Calu3 (cell line): Measurements from ENCODE around the gene ATP8A2. TPM values are rescaled to one million over a fixed set of nuclear protein-coding genes. Genes with fewer than 3 reads are reported as not detected.

Source experiments
- BruUV-seq: library from RNA; stranded (reverse); fragments of 400-500 nt; replicated peaks from 2 replicates; lab custom pipeline; 2021; lab: Mats Ljungman, UMichigan
- CTCF ChIA-PET: fragments of 300-600 bp; sonication (Branson Sonifier 250); formaldehyde crosslinking; loops from one replicate; lab custom pipeline; 2022; ENCODE audit warnings: antibody characterized with exemption; lab: Charles Lee
- DNase-seq: peaks from one replicate; pipeline ENCODE4 v3.0.0; 2022
- H3K27ac Mint-ChIP-seq: one replicate; pipeline ENCODE4 v1.8.0; 2022; ENCODE audit warnings: mixed read lengths; ENCODE audit not compliant: unreplicated experiment
- H3K27me3 Mint-ChIP-seq: one replicate; pipeline ENCODE4 v1.8.0; 2022; ENCODE audit warnings: mixed read lengths; ENCODE audit not compliant: unreplicated experiment
- H3K36me3 Mint-ChIP-seq: one replicate; pipeline ENCODE4 v1.8.0; 2022; ENCODE audit warnings: mild to moderate bottlenecking, moderate library complexity, mixed read lengths; ENCODE audit not compliant: insufficient read depth, unreplicated experiment
- H3K4me1 Mint-ChIP-seq: one replicate; pipeline ENCODE4 v1.8.0; 2022; ENCODE audit warnings: mild to moderate bottlenecking, low read depth, mixed read lengths; ENCODE audit not compliant: unreplicated experiment
- H3K4me3 Mint-ChIP-seq: one replicate; pipeline ENCODE4 v1.8.0; 2022; ENCODE audit warnings: mild to moderate bottlenecking, low read depth, moderate library complexity, mixed read lengths; ENCODE audit not compliant: unreplicated experiment
- H3K9me3 Mint-ChIP-seq: one replicate; pipeline ENCODE4 v1.8.0; 2022; ENCODE audit warnings: low read depth, mixed read lengths; ENCODE audit not compliant: unreplicated experiment
- CTCF ChIP-seq: fragments of 200-600 bp; IDR thresholded peaks from one replicate; pipeline ENCODE4 v1.8.0; 2022; ENCODE audit warnings: antibody characterized with exemption; ENCODE audit not compliant: unreplicated experiment
- intact Hi-C: fragments of 100-400 bp; cut with micrococcal nuclease; formaldehyde crosslinking; loops from one replicate; pipeline ENCODE4 v1.10.0; 2022; ENCODE audit not compliant: unreplicated experiment
- total RNA-seq: library from RNA; stranded (reverse); gene quantifications from 2 replicates; pipeline ENCODE4 v1.2.3, GENCODE V29; 2022

ATP8A2 gene
- total RNA-seq, 1 experiment from 2014 or later, result 0.05 TPM

GRCh38 chr13:25756912-25757311 lies 385.1 kb downstream of the ATP8A2 start:
- Mint-ChIP-seq H3K36me3 (no peaks in the 10 kb centered on the region), H3K4me3 (no peak overlapping the region), H3K27me3 (peaks cover 35% of the 10 kb centered on the region), H3K27ac (no peak overlapping the region), H3K9me3 (no peaks in the 10 kb centered on the region), H3K4me1 (no peaks in the 10 kb centered on the region)
- no TSS peak for BruUV-seq
- CTCF ChIA-PET, result no interaction called here
- TF ChIP-seq CTCF, result no peak
- intact Hi-C loops, result no loop called here
- no peak for DNase-seq

- Mint-ChIP-seq H3K4me3 (no peak overlapping the region), H3K27me3 (peaks cover 44% of the 10 kb centered on the region), H3K27ac (no peak overlapping the region), H3K4me1 (no peaks in the 10 kb centered on the region), H3K36me3 (no peaks in the 10 kb centered on the region), H3K9me3 (no peaks in the 10 kb centered on the region)
- CTCF ChIA-PET, result no interaction called here
- TF ChIP-seq CTCF, result no peak
- no TSS peak for BruUV-seq
- intact Hi-C loops, result no loop called here
- no peak for DNase-seq
Measured at GRCh38 chr13:25761041-25761440, 389.3 kb downstream of the ATP8A2 start.

GRCh38 chr13:25762281-25762680 lies 390.5 kb downstream of the ATP8A2 start:
- no peak for TF ChIP-seq CTCF
- no peaks in the 10 kb centered on the region for H3K4me1 Mint-ChIP-seq
- H3K27me3 Mint-ChIP-seq, result peaks cover 42% of the 10 kb centered on the region
- DNase-seq, result no peak
- CTCF ChIA-PET, result interaction anchor here (1.1 kb wide), 1 partner anchor 15 kb away, joined by 3 read pairs; no protein-coding TSS in a partner anchor
- H3K36me3 Mint-ChIP-seq, result no peaks in the 10 kb centered on the region
- no peak overlapping the region for H3K4me3 Mint-ChIP-seq
- H3K27ac Mint-ChIP-seq, result no peak overlapping the region
- intact Hi-C loops, result no loop called here
- no peaks in the 10 kb centered on the region for H3K9me3 Mint-ChIP-seq
- no TSS peak for BruUV-seq

GRCh38 chr13:25762795-25763377 lies 391.1 kb downstream of the ATP8A2 start:
- intact Hi-C loops, result no loop called here
- BruUV-seq, result no TSS peak
- CTCF ChIA-PET, result interaction anchor here (0.8 to 1.1 kb wide), 2 partner anchors 10 to 16 kb away, joined by 3 read pairs; no protein-coding TSS in a partner anchor
- Mint-ChIP-seq H3K27me3 (peaks cover 36% of the 10 kb centered on the region), H3K9me3 (no peaks in the 10 kb centered on the region), H3K36me3 (no peaks in the 10 kb centered on the region), H3K27ac (no peak overlapping the region), H3K4me1 (no peaks in the 10 kb centered on the region), H3K4me3 (no peak overlapping the region)
- no peak for DNase-seq
- no peak for TF ChIP-seq CTCF
